ENCODE data around the gene RAD54L. TPM values are rescaled to one million over a fixed set of nuclear protein-coding genes. Genes with fewer than 3 reads are reported as not detected.
"Not testable (repeated sequence)": the region's sequence is repeated elsewhere in the genome, so short reads cannot be mapped to it uniquely, and the experiment has no call there.

Gene RAD54L
- total RNA-seq, 1 donor from 2014 or later, result 0.97 TPM

DNA sequence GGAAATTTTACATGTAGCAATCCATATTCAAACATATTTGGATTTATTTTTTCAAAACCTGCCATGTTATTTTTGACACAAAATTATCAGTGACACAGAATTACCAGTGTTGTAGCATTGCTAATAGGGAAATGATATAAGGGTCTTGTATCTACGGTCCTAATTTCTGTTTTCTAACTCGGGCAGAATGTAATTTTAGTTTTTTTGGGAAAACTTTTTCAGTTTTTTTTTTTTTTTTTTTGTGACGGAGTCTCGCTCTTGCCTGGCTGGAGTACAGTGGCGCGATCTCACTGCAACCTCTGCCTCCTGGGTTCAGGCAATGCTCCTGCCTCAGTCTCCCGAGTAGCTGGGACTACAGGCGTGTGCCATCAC is 58.6 kb downstream of the RAD54L start:
- intact Hi-C loops (cut with DNase I), result no loop called here
- DNase-seq (ENCODE audit: low spot score), result no peak

- no peak for DNase-seq (ENCODE audit: low spot score)
- intact Hi-C loops (cut with DNase I), result no loop called here
These were observed 62.0 kb downstream of the RAD54L start for GRCh38 chr1:46309401-46310159.

- DNase-seq (ENCODE audit: low spot score), result no peak
- intact Hi-C loops (cut with DNase I), result no loop called here
These were observed 62.8 kb downstream of the RAD54L start for GRCh38 chr1:46310321-46310720.

GRCh38 chr1:46315669-46316403 is 68.3 kb downstream of the RAD54L start:
- DNase-seq (ENCODE audit: low spot score), result no peak
- intact Hi-C loops (cut with DNase I), result no loop called here

GRCh38 chr1:46317323-46317722 is 69.8 kb downstream of the RAD54L start:
- no peak for DNase-seq (ENCODE audit: low spot score)
- intact Hi-C loops (cut with DNase I), result no loop called here

GRCh38 chr1:46319301-46319700 is 71.7 kb downstream of the RAD54L start:
- DNase-seq (ENCODE audit: low spot score); intact Hi-C loops (cut with DNase I): not testable (repeated sequence)

DNA sequence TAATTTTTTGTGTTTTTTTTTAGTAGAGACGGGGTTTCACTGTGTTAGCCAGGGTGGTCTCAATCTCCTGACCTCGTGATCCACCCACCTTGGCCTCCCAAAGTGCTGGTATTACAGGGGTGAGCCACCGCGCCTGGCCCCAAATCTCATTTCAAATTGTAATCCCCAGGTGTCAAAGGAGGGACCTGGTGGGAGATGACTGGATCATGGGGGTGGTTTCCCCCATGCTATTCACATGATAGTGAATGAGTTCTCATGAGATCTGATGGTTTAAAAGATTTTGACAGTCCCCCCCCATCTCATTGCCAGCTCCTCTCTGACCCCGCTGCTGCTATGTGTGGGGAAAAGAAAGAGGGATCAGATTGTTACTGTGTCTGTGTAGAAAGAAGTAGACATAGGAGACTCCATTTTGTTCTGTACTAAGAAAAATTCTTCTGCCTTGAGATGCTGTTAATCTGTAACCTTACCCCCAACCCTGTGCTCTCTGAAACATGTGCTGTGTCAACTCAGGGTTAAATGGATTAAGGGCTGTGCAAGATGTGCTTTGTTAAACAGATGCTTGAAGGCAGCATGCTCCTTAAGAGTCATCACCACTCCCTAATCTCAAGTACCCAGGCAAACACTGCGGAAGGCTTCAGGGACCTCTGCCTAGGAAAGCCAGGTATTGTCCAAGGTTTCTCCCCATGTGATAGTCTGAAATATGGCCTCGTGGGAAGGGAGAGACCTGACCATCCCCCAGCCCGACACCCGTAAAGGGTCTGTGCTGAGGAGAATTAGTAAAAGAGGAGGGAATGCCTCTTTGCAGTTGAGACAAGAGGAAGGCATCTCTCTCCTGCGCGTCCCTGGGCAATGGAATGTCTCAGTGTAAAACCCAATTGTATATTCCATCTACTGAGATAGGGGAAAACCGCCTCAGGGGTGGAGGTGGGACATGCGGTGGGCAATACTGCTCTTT is 72.7 kb downstream of the RAD54L start:
- DNase-seq (ENCODE audit: low spot score); intact Hi-C loops (cut with DNase I): not testable (repeated sequence)

- DNase-seq (ENCODE audit: low spot score); intact Hi-C loops (cut with DNase I): not testable (repeated sequence)
These were observed 74.6 kb downstream of the RAD54L start for GRCh38 chr1:46322191-46322590.

DNA sequence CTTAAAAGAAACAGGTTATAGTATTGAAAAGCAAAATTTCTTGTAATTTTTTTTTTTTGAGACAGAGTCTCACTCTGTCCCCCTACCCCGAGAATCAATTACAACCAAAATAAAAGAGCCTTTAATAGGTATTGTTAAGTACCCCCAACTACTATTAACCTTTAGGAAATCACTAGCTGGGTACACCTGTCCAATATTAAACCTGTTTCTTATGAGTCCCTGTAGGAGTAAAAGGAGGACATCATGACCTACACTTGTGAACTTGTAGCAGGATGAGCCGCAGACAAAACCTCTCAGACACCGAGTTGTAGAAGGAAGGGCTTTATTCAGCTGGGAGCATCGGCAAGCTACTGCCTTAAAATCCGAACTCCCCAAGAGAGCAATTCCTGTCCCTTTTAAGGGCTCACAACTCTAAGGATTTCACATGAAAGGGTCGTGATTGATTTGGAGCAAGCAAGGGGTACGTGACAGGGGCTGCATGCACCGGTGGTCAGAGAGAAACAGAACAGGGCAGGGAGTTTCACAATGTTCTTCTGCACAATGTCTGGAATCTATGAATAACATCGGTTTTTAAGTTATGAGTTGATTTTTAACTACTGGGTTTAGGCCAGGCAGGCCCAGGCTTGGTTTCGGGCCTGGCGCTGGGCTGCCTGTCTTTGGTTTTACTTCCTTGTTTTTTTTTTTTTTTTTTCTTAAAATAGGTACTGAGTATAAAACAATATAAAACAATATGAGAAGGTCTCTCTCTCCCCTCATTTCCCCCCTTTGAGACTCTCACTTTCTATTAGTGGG is 77.9 kb downstream of the RAD54L start:
- intact Hi-C loops (cut with DNase I); DNase-seq (ENCODE audit: low spot score): not testable (repeated sequence)

Other genes starting within 250 kb of the RAD54L start
- 55.3 TPM for gene PIK3R3, start 115.1 kb upstream of the RAD54L start, total RNA-seq
- gene TSPAN1, start 72.7 kb upstream of the RAD54L start, total RNA-seq, result 3.0 TPM
- gene P3R3URF, start 71.3 kb upstream of the RAD54L start, total RNA-seq, result not detected
- 139 TPM for gene POMGNT1, start 49.3 kb upstream of the RAD54L start, total RNA-seq
- 11.9 TPM for gene LURAP1, start 44.4 kb upstream of the RAD54L start, total RNA-seq
- gene LRRC41, start 55.9 kb downstream of the RAD54L start, total RNA-seq, result 52.5 TPM
- gene UQCRH, start 55.9 kb downstream of the RAD54L start, total RNA-seq, result 907 TPM
- 18.5 TPM for gene NSUN4, start 93.0 kb downstream of the RAD54L start, total RNA-seq
- 0.97 TPM for gene FAAH, start 146.6 kb downstream of the RAD54L start, total RNA-seq
- not detected for gene DMBX1, start 242.1 kb downstream of the RAD54L start, total RNA-seq